Tibial artery (tissue), 4 donors: ENCODE results near the gene ARHGEF39.

Source experiments
- DNase-seq, 2 donors: peaks; one replicate each; pipeline ENCODE4 v3.0.0-alpha.2; 2019
- H3K27ac ChIP-seq, 2 donors: fragments of 200-600 bp; sonication (generic) in 1 of 2; 1 replicate in 1 of 2; 2 replicates in 1 of 2; pipeline ENCODE4 v1.5.1; 2018 to 2019; ENCODE audit warnings: mild to moderate bottlenecking in 1 of 2
- H3K27me3 ChIP-seq, 2 donors: fragments of 200-600 bp; sonication (generic) in 1 of 2; one replicate each; pipeline versions ENCODE4 v1.5.1 to v1.6.0; 2016 to 2019
- H3K36me3 ChIP-seq, 3 donors: fragments of 200-600 bp; sonication (generic) in 2 of 3; one replicate each; pipeline ENCODE4 v1.5.1; 2016 to 2019; ENCODE audit warnings: mild to moderate bottlenecking in 2 of 3
- H3K4me1 ChIP-seq, 4 donors: fragments of 200-600 bp; sonication (generic) in 2 of 4; 1 replicate in 3 of 4; 2 replicates in 1 of 4; pipeline ENCODE4 v1.5.1; 2016 to 2019
- H3K4me3 ChIP-seq, 2 donors: fragments of 200-600 bp; sonication (generic) in 1 of 2; 1 replicate in 1 of 2; 2 replicates in 1 of 2; pipeline ENCODE4 v1.5.1; 2018 to 2019; ENCODE audit warnings: mild to moderate bottlenecking in 2 of 2
- H3K9me3 ChIP-seq, 3 donors: fragments of 200-600 bp; sonication (generic) in 1 of 3; one replicate each; pipeline ENCODE4 v1.5.1; 2016 to 2019
- intact Hi-C: fragments of 100-400 bp; cut with DNase I; formaldehyde crosslinking; loops from one replicate; pipeline ENCODE4 v1.15.0; 2023; ENCODE audit warnings: low total_unique reads
- TF ChIP-seq, protein P1 (sequence below), 2 experiments: fragments of 200-600 bp in 1 of 2; fragments of 450-650 bp in 1 of 2; IDR thresholded peaks; one replicate each; pipeline ENCODE4 v1.5.1; 2017 to 2019; ENCODE audit warnings: antibody characterized with exemption in 2 of 2, mild to moderate bottlenecking in 1 of 2, moderate library complexity in 1 of 2

The ARHGEF39 gene

DNA sequence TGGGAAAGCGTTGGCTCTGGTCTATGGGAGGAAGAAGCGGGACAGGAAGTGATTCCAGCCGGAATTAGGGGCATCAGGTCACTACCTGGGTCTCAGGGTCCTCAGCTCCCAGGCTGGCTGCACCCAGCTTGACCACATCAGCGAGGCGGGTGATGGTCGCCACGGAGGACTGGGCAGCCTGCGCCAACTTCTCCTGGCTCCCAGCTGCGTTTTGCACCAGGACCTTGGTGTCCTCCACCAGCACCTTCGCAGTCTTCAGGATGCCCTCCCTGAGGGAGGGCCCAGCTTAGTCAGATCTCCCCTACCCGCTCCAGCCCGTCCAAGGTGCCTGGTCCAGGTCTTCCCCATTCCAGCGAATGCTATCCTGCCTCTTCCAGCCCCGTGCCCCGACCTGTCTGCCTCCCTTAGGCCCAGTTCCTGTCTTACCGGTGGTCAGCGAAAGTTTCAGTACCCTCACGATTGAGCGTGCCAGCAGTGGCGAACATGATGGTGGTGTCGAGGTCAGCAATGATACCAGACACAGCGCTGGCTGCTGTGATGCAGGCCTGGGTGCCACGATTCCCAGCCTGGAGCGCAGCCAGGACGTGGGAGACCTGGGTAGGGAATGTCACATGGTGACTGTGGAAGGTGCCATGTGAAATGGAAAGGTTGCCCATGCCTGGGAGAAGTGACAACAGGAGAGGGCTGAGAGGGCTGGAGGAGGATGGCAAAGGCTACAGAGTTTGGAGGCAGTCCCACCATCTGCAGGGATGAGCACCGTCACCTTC is 39.1 kb upstream of the ARHGEF39 start:
- Histone ChIP-seq H3K4me3 (no peak overlapping the region), H3K4me1 (peaks cover 0 to 3% (median under 1%) of the 10 kb centered on the region in 4 donors), H3K36me3 (peaks cover 100% of the 10 kb centered on the region in 3 donors), H3K27ac (peak overlapping the region; percentile 96 to 97), H3K9me3 (no peaks in the 10 kb centered on the region), H3K27me3 (no peaks in the 10 kb centered on the region)
- DNase-seq = no peak
- intact Hi-C loops = no loop called here
- TF ChIP-seq, protein P1, sequence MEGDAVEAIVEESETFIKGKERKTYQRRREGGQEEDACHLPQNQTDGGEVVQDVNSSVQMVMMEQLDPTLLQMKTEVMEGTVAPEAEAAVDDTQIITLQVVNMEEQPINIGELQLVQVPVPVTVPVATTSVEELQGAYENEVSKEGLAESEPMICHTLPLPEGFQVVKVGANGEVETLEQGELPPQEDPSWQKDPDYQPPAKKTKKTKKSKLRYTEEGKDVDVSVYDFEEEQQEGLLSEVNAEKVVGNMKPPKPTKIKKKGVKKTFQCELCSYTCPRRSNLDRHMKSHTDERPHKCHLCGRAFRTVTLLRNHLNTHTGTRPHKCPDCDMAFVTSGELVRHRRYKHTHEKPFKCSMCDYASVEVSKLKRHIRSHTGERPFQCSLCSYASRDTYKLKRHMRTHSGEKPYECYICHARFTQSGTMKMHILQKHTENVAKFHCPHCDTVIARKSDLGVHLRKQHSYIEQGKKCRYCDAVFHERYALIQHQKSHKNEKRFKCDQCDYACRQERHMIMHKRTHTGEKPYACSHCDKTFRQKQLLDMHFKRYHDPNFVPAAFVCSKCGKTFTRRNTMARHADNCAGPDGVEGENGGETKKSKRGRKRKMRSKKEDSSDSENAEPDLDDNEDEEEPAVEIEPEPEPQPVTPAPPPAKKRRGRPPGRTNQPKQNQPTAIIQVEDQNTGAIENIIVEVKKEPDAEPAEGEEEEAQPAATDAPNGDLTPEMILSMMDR (IDR thresholded peaks at IDR 0.05) = no peak

GRCh38 chr9:35702696-35703095 is 37.7 kb upstream of the ARHGEF39 start:
- TF ChIP-seq, protein P1 (IDR thresholded peaks at IDR 0.05) = no peak
- peaks cover 0 to 14% (median 9%) of the 10 kb centered on the region in 4 donors for H3K4me1 ChIP-seq
- peak overlapping the region; percentile 96 to 97 for H3K27ac ChIP-seq
- no peak for DNase-seq
- no peaks in the 10 kb centered on the region for H3K9me3 ChIP-seq
- peaks cover 100% of the 10 kb centered on the region in 3 donors for H3K36me3 ChIP-seq
- H3K4me3 ChIP-seq = no peak overlapping the region
- H3K27me3 ChIP-seq = no peaks in the 10 kb centered on the region
- intact Hi-C loops = no loop called here

DNA sequence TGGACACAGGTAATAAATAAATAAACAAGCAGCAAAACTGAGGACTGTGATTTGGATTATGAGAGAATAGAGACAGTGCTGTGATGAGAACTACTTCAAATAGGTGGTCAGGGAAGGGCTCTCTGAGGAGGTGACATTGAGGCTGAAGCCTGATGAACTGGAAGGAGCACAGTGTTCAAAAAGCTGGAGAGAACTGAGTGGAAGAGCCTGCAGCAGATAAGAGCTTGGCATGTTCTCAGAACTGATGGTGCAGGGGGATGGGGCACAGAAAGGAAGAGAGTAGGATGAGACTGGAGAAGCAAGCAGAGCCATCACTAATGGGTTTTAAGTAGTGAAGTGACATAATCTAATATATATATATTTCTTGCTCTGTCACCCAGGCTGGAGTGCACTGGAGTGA is 35.9 kb upstream of the ARHGEF39 start:
- TF ChIP-seq, protein P1 (IDR thresholded peaks at IDR 0.05) = no peak
- DNase-seq = no peak
- H3K9me3 ChIP-seq = no peaks in the 10 kb centered on the region
- H3K4me1 ChIP-seq = peaks cover 0 to 32% (median 26%) of the 10 kb centered on the region in 4 donors
- intact Hi-C loops = no loop called here
- H3K27me3 ChIP-seq = no peaks in the 10 kb centered on the region
- peaks cover 90 to 93% (median 93%) of the 10 kb centered on the region in 3 donors for H3K36me3 ChIP-seq
- H3K27ac ChIP-seq = peak overlapping the region; percentile 96 to 97
- no peak overlapping the region for H3K4me3 ChIP-seq

DNA sequence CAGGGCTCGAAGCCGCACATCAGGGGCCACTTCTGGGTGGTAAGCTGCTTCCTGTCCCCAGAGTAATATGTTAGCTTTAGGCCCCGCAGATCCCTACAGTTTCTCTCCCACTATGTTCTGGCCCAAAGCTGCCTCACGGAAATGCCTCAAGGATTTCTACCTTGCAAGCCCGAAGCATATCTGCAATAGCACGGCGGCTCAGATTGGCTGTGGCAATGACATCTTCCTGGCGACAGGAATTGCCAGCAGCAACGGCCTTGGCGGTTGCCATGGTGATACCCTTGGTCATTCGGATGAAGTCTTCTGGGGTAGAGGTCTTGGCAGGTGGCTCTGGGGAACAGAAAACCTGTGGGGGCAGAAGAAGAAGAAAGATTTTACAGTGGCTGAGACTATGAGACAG is 35.0 kb upstream of the ARHGEF39 start:
- no peaks in the 10 kb centered on the region for H3K9me3 ChIP-seq
- peak overlapping the region; percentile 96 to 97 for H3K27ac ChIP-seq
- DNase-seq = no peak
- no peaks in the 10 kb centered on the region for H3K27me3 ChIP-seq
- intact Hi-C loops = no loop called here
- peaks cover 81 to 86% (median 84%) of the 10 kb centered on the region in 3 donors for H3K36me3 ChIP-seq
- no peak overlapping the region for H3K4me3 ChIP-seq
- H3K4me1 ChIP-seq = peaks cover 0 to 41% (median 32%) of the 10 kb centered on the region in 4 donors
- TF ChIP-seq, protein P1 (IDR thresholded peaks at IDR 0.05) = no peak

- TF ChIP-seq, protein P1 (IDR thresholded peaks at IDR 0.05) = no peak
- intact Hi-C loops = loop anchor here (5.0 kb wide), 1 partner anchor 36 kb away; no protein-coding TSS in a partner anchor
- no peak overlapping the region for H3K4me3 ChIP-seq
- no peaks in the 10 kb centered on the region for H3K9me3 ChIP-seq
- H3K27ac ChIP-seq = peak overlapping the region; percentile 96 to 97
- peaks cover 63 to 68% (median 66%) of the 10 kb centered on the region in 3 donors for H3K36me3 ChIP-seq
- H3K4me1 ChIP-seq = peaks cover 0 to 59% (median 40%) of the 10 kb centered on the region in 4 donors
- no peak for DNase-seq
- H3K27me3 ChIP-seq = no peaks in the 10 kb centered on the region
These were observed 33.2 kb upstream of the ARHGEF39 start for GRCh38 chr9:35698231-35698630.
